ENCODE data around the gene BBOX1.

Gene BBOX1

GRCh38 chr11:27058456-27058855 is 17.8 kb downstream of the BBOX1 start:
- Histone ChIP-seq H3K27ac (ENCODE audit: low read depth, low read length) (no peak overlapping the region), H3K4me1 (ENCODE audit: control insufficient read depth, insufficient read depth, low read length) (no peaks in the 10 kb centered on the region), H3K9ac (ENCODE audit: low read depth, low read length) (no peak overlapping the region)

GRCh38 chr11:27059431-27059830 is 18.8 kb downstream of the BBOX1 start:
- Histone ChIP-seq H3K27ac (ENCODE audit: low read depth, low read length) (no peak overlapping the region), H3K36me3 (ENCODE audit: control insufficient read depth, insufficient read depth, low read length) (no peaks in the 10 kb centered on the region), H3K9me3 (ENCODE audit: control insufficient read depth, insufficient read depth, low read length) (no peaks in the 10 kb centered on the region), H3K4me3 (ENCODE audit: low read depth, low read length) (no peak overlapping the region), H3K4me1 (ENCODE audit: control insufficient read depth, insufficient read depth, low read length) (no peaks in the 10 kb centered on the region), H3K27me3 (ENCODE audit: control insufficient read depth, insufficient read depth, low read length) (no peaks in the 10 kb centered on the region), H3K9ac (ENCODE audit: low read depth, low read length) (no peak overlapping the region)

More at GRCh38 chr11:27058456-27058855, 17.8 kb downstream of the BBOX1 start:
- H3K4me3 ChIP-seq (ENCODE audit: low read depth, low read length) = no peak overlapping the region
- no peaks in the 10 kb centered on the region for H3K36me3 ChIP-seq (ENCODE audit: control insufficient read depth, insufficient read depth, low read length)
- H3K27me3 ChIP-seq (ENCODE audit: control insufficient read depth, insufficient read depth, low read length) = no peaks in the 10 kb centered on the region
- H3K9me3 ChIP-seq (ENCODE audit: control insufficient read depth, insufficient read depth, low read length) = no peaks in the 10 kb centered on the region

GRCh38 chr11:27060816-27061460 is 20.3 kb downstream of the BBOX1 start:
- H3K36me3 ChIP-seq (ENCODE audit: control insufficient read depth, insufficient read depth, low read length) = no peaks in the 10 kb centered on the region
- no peak overlapping the region for H3K9ac ChIP-seq (ENCODE audit: low read depth, low read length)

GRCh38 chr11:27061461-27061821 is 20.8 kb downstream of the BBOX1 start:
- Histone ChIP-seq H3K4me1 (ENCODE audit: control insufficient read depth, insufficient read depth, low read length) (no peaks in the 10 kb centered on the region), H3K9ac (ENCODE audit: low read depth, low read length) (no peak overlapping the region), H3K36me3 (ENCODE audit: control insufficient read depth, insufficient read depth, low read length) (no peaks in the 10 kb centered on the region), H3K4me3 (ENCODE audit: low read depth, low read length) (no peak overlapping the region), H3K27me3 (ENCODE audit: control insufficient read depth, insufficient read depth, low read length) (no peaks in the 10 kb centered on the region), H3K27ac (ENCODE audit: low read depth, low read length) (no peak overlapping the region), H3K9me3 (ENCODE audit: control insufficient read depth, insufficient read depth, low read length) (no peaks in the 10 kb centered on the region)

More at GRCh38 chr11:27060816-27061460, 20.3 kb downstream of the BBOX1 start:
- Histone ChIP-seq H3K27ac (ENCODE audit: low read depth, low read length) (no peak overlapping the region), H3K4me3 (ENCODE audit: low read depth, low read length) (no peak overlapping the region), H3K4me1 (ENCODE audit: control insufficient read depth, insufficient read depth, low read length) (no peaks in the 10 kb centered on the region), H3K9me3 (ENCODE audit: control insufficient read depth, insufficient read depth, low read length) (no peaks in the 10 kb centered on the region), H3K27me3 (ENCODE audit: control insufficient read depth, insufficient read depth, low read length) (no peaks in the 10 kb centered on the region)

- Histone ChIP-seq H3K36me3 (ENCODE audit: control insufficient read depth, insufficient read depth, low read length) (no peaks in the 10 kb centered on the region), H3K4me1 (ENCODE audit: control insufficient read depth, insufficient read depth, low read length) (no peaks in the 10 kb centered on the region), H3K4me3 (ENCODE audit: low read depth, low read length) (no peak overlapping the region), H3K27me3 (ENCODE audit: control insufficient read depth, insufficient read depth, low read length) (no peaks in the 10 kb centered on the region), H3K9me3 (ENCODE audit: control insufficient read depth, insufficient read depth, low read length) (no peaks in the 10 kb centered on the region), H3K27ac (ENCODE audit: low read depth, low read length) (no peak overlapping the region), H3K9ac (ENCODE audit: low read depth, low read length) (no peak overlapping the region)
Measured at GRCh38 chr11:27064086-27064485, 23.5 kb downstream of the BBOX1 start.

GRCh38 chr11:27075192-27075591 is 34.6 kb downstream of the BBOX1 start:
- no peak overlapping the region for H3K27ac ChIP-seq (ENCODE audit: low read depth, low read length)
- H3K27me3 ChIP-seq (ENCODE audit: control insufficient read depth, insufficient read depth, low read length) = no peaks in the 10 kb centered on the region
- no peak overlapping the region for H3K9ac ChIP-seq (ENCODE audit: low read depth, low read length)
- no peak overlapping the region for H3K4me3 ChIP-seq (ENCODE audit: low read depth, low read length)
- no peaks in the 10 kb centered on the region for H3K9me3 ChIP-seq (ENCODE audit: control insufficient read depth, insufficient read depth, low read length)
- H3K4me1 ChIP-seq (ENCODE audit: control insufficient read depth, insufficient read depth, low read length) = peaks cover 3% of the 10 kb centered on the region; the same call in 1 of the 2 replicates
- no peaks in the 10 kb centered on the region for H3K36me3 ChIP-seq (ENCODE audit: control insufficient read depth, insufficient read depth, low read length)

- no peak overlapping the region for H3K4me3 ChIP-seq (ENCODE audit: low read depth, low read length)
- no peak overlapping the region for H3K9ac ChIP-seq (ENCODE audit: low read depth, low read length)
- H3K36me3 ChIP-seq (ENCODE audit: control insufficient read depth, insufficient read depth, low read length) = no peaks in the 10 kb centered on the region
- no peaks in the 10 kb centered on the region for H3K9me3 ChIP-seq (ENCODE audit: control insufficient read depth, insufficient read depth, low read length)
- H3K27me3 ChIP-seq (ENCODE audit: control insufficient read depth, insufficient read depth, low read length) = no peaks in the 10 kb centered on the region
- peaks cover 3% of the 10 kb centered on the region; the same call in 1 of the 2 replicates for H3K4me1 ChIP-seq (ENCODE audit: control insufficient read depth, insufficient read depth, low read length)
- no peak overlapping the region for H3K27ac ChIP-seq (ENCODE audit: low read depth, low read length)
Measured at GRCh38 chr11:27075655-27076054, 35.0 kb downstream of the BBOX1 start.

GRCh38 chr11:27076121-27076589 is 35.5 kb downstream of the BBOX1 start:
- H3K27me3 ChIP-seq (ENCODE audit: control insufficient read depth, insufficient read depth, low read length) = no peaks in the 10 kb centered on the region
- H3K36me3 ChIP-seq (ENCODE audit: control insufficient read depth, insufficient read depth, low read length) = no peaks in the 10 kb centered on the region
- H3K9ac ChIP-seq (ENCODE audit: low read depth, low read length) = no peak overlapping the region
- H3K27ac ChIP-seq (ENCODE audit: low read depth, low read length) = no peak overlapping the region
- H3K4me1 ChIP-seq (ENCODE audit: control insufficient read depth, insufficient read depth, low read length) = peaks cover 3% of the 10 kb centered on the region; the same call in 1 of the 2 replicates
- H3K4me3 ChIP-seq (ENCODE audit: low read depth, low read length) = no peak overlapping the region
- no peaks in the 10 kb centered on the region for H3K9me3 ChIP-seq (ENCODE audit: control insufficient read depth, insufficient read depth, low read length)

- no peaks in the 10 kb centered on the region for H3K36me3 ChIP-seq (ENCODE audit: control insufficient read depth, insufficient read depth, low read length)
- H3K4me3 ChIP-seq (ENCODE audit: low read depth, low read length) = no peak overlapping the region
- H3K9ac ChIP-seq (ENCODE audit: low read depth, low read length) = no peak overlapping the region
- H3K4me1 ChIP-seq (ENCODE audit: control insufficient read depth, insufficient read depth, low read length) = peaks cover 16% of the 10 kb centered on the region
- no peak overlapping the region for H3K27ac ChIP-seq (ENCODE audit: low read depth, low read length)
- no peaks in the 10 kb centered on the region for H3K9me3 ChIP-seq (ENCODE audit: control insufficient read depth, insufficient read depth, low read length)
- no peaks in the 10 kb centered on the region for H3K27me3 ChIP-seq (ENCODE audit: control insufficient read depth, insufficient read depth, low read length)
Measured at GRCh38 chr11:27081056-27081455, 40.4 kb downstream of the BBOX1 start.

GRCh38 chr11:27083241-27083640 is 42.6 kb downstream of the BBOX1 start:
- no peaks in the 10 kb centered on the region for H3K9me3 ChIP-seq (ENCODE audit: control insufficient read depth, insufficient read depth, low read length)
- H3K27me3 ChIP-seq (ENCODE audit: control insufficient read depth, insufficient read depth, low read length) = no peaks in the 10 kb centered on the region
- no peaks in the 10 kb centered on the region for H3K36me3 ChIP-seq (ENCODE audit: control insufficient read depth, insufficient read depth, low read length)
- no peak overlapping the region for H3K27ac ChIP-seq (ENCODE audit: low read depth, low read length)
- no peak overlapping the region for H3K4me3 ChIP-seq (ENCODE audit: low read depth, low read length)
- H3K9ac ChIP-seq (ENCODE audit: low read depth, low read length) = no peak overlapping the region
- H3K4me1 ChIP-seq (ENCODE audit: control insufficient read depth, insufficient read depth, low read length) = peaks cover 13% of the 10 kb centered on the region

- no peak overlapping the region for H3K27ac ChIP-seq (ENCODE audit: low read depth, low read length)
- no peak overlapping the region for H3K4me3 ChIP-seq (ENCODE audit: low read depth, low read length)
- no peak overlapping the region for H3K9ac ChIP-seq (ENCODE audit: low read depth, low read length)
- no peaks in the 10 kb centered on the region for H3K36me3 ChIP-seq (ENCODE audit: control insufficient read depth, insufficient read depth, low read length)
- no peaks in the 10 kb centered on the region for H3K27me3 ChIP-seq (ENCODE audit: control insufficient read depth, insufficient read depth, low read length)
- peaks cover 13% of the 10 kb centered on the region for H3K4me1 ChIP-seq (ENCODE audit: control insufficient read depth, insufficient read depth, low read length)
- H3K9me3 ChIP-seq (ENCODE audit: control insufficient read depth, insufficient read depth, low read length) = no peaks in the 10 kb centered on the region
Measured at GRCh38 chr11:27083782-27084181, 43.2 kb downstream of the BBOX1 start.
